Fibroblast of upper back skin (primary cell): ENCODE data around the gene GCNT3.

Experiments
- DNase-seq: peaks from one replicate; pipeline ENCODE4 v3.0.0-alpha.2; 2013

Gene GCNT3

GRCh38 chr15:59611276-59612260, at the start of gene GCNT3:
GCNT3 (plus strand) TSS chr15:59611783; CDS start chr15:59618239, 6,456 bp downstream.
- DNase-seq, result no peak

- DNase-seq, result no peak
Measured at GRCh38 chr15:59562448-59563186, 49.0 kb upstream of the GCNT3 start.

GRCh38 chr15:59565299-59565698, 46.3 kb upstream of the GCNT3 start:
- DNase-seq, result no peak

- DNase-seq, result no peak
Measured at GRCh38 chr15:59567324-59567723, 44.3 kb upstream of the GCNT3 start.

GRCh38 chr15:59569477-59569876, 42.1 kb upstream of the GCNT3 start:
- no peak for DNase-seq

GRCh38 chr15:59570315-59570714, 41.3 kb upstream of the GCNT3 start:
- DNase-seq, result no peak

- no peak for DNase-seq
Measured at GRCh38 chr15:59571606-59572005, 40.0 kb upstream of the GCNT3 start.

- no peak for DNase-seq
Measured at GRCh38 chr15:59583088-59583487, 28.5 kb upstream of the GCNT3 start.

GRCh38 chr15:59587085-59587826, 24.3 kb upstream of the GCNT3 start:
- no peak for DNase-seq

GRCh38 chr15:59590027-59590426, 21.6 kb upstream of the GCNT3 start:
- no peak for DNase-seq

- DNase-seq, result no peak
Measured at GRCh38 chr15:59591356-59591755, 20.2 kb upstream of the GCNT3 start.

- peak; percentile 39 for DNase-seq
Measured at GRCh38 chr15:59594493-59594942, 17.1 kb upstream of the GCNT3 start.

GRCh38 chr15:59594991-59595390, 16.6 kb upstream of the GCNT3 start:
- DNase-seq, result no peak

- DNase-seq, result no peak
Measured at GRCh38 chr15:59595434-59595915, 16.1 kb upstream of the GCNT3 start.

GRCh38 chr15:59596640-59597039, 14.9 kb upstream of the GCNT3 start:
- DNase-seq, result no peak

- no peak for DNase-seq
Measured at GRCh38 chr15:59598461-59598860, 13.1 kb upstream of the GCNT3 start.

- no peak for DNase-seq
Measured at GRCh38 chr15:59605994-59606393, 5.6 kb upstream of the GCNT3 start.

- DNase-seq, result no peak
Measured at GRCh38 chr15:59609730-59610712, 1.6 kb upstream of the GCNT3 start.

- DNase-seq, result no peak
Measured at GRCh38 chr15:59614153-59614552, 2.6 kb downstream of the GCNT3 start.

GRCh38 chr15:59615661-59616060, 4.1 kb downstream of the GCNT3 start:
- DNase-seq, result no peak

GRCh38 chr15:59616379-59616778, 4.8 kb downstream of the GCNT3 start:
- no peak for DNase-seq

GRCh38 chr15:59618406-59618805, 6.8 kb downstream of the GCNT3 start:
- DNase-seq, result no peak
